Muscle layer of colon (tissue), 2 donors: ENCODE results near the gene SDF2L1.
"Not testable (repeated sequence)": the region's sequence is repeated elsewhere in the genome, so short reads cannot be mapped to it uniquely, and the experiment has no call there.

Experiments used
- H3K27ac ChIP-seq: one replicate; pipeline ENCODE4 v1.7.0; 2013; ENCODE audit warnings: low read depth, mild to moderate bottlenecking, low read length, moderate library complexity
- H3K27me3 ChIP-seq, 2 donors: one replicate each; pipeline ENCODE4 v1.7.0; 2013; ENCODE audit warnings: low read length in 2 of 2, mild to moderate bottlenecking in 2 of 2; ENCODE audit not compliant: insufficient read depth in 2 of 2, control insufficient read depth in 1 of 2
- H3K36me3 ChIP-seq: one replicate; pipeline ENCODE4 v1.7.0; 2013; ENCODE audit warnings: mild to moderate bottlenecking, low read length; ENCODE audit not compliant: insufficient read depth
- H3K4me1 ChIP-seq: one replicate; pipeline ENCODE4 v1.7.0; 2013; ENCODE audit warnings: mild to moderate bottlenecking, low read length; ENCODE audit not compliant: insufficient read depth
- H3K4me3 ChIP-seq, 2 donors: one replicate each; pipeline ENCODE4 v1.7.0; 2013; ENCODE audit warnings: low read length in 2 of 2, low read depth in 1 of 2, mild to moderate bottlenecking in 1 of 2, moderate library complexity in 1 of 2
- H3K9ac ChIP-seq: one replicate; pipeline ENCODE4 v1.7.0; 2013; ENCODE audit warnings: low read length
- H3K9me3 ChIP-seq: one replicate; pipeline ENCODE4 v1.7.0; 2013; ENCODE audit warnings: mild to moderate bottlenecking, low read length
- donor health status: abdominal sarcoma.
- donor health status: Adenocarcinoma of cecum.

The SDF2L1 gene

GRCh38 chr22:21645513-21645912 lies 3.4 kb downstream of the SDF2L1 start:
- not testable (repeated sequence) for H3K27ac ChIP-seq, H3K36me3 ChIP-seq, H3K27me3 ChIP-seq, H3K4me3 ChIP-seq, H3K9ac ChIP-seq, H3K9me3 ChIP-seq
- H3K4me1 ChIP-seq = peaks cover 18% of the 10 kb centered on the region

DNA sequence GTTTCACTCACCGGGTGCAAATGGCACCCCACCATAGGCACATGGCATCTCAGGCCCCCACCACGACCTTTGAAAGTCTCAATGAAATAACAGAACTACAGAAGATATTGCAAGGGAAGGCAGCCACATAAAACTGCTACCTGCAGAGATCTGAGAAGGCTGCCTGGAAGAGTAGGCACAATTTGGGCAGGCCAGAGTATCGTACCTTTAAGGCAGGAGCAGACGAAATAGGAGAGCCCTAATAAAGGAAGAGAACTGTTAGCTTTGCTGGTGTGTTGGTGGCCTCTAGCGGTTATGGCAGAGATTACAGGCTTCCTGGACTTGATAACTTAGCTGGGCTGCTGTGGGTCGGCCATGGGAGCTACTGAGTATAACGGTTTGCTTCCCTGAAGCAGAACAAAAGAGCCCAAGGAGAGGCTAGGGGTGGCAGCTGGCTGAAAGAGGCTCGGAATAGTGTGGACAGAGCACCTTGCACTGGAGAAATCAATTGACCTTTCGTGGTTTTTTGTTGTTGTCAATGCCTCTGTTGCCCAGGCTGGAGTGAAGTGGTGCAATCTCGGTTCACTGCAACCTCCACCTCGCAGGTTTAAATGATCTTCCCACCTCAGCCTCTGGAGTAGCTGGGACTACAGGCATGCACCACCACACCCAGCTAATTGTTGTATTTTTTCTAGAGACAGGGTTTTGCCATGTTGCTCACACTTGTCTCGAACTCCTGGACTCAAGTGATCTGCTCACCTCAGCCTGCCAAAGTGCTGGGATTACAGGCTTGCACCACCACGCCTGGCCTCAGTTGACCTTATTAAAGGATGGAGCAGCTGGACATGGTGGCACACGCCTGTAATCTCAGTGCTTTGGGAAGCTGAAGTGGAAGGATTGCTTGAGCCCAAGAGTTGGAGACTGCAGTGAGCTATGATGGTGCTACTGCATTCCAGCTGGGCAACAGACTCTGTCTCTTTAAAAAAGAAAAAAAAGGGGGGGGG lies 4.8 kb downstream of the SDF2L1 start:
- H3K36me3 ChIP-seq = no peaks in the 10 kb centered on the region
- H3K9ac ChIP-seq = no peak overlapping the region
- peaks cover 16% of the 10 kb centered on the region for H3K4me1 ChIP-seq
- no peaks in the 10 kb centered on the region for H3K27me3 ChIP-seq
- no peak overlapping the region for H3K27ac ChIP-seq
- H3K9me3 ChIP-seq = no peaks in the 10 kb centered on the region
- no peak overlapping the region for H3K4me3 ChIP-seq

GRCh38 chr22:21650280-21650679 lies 8.2 kb downstream of the SDF2L1 start:
- Histone ChIP-seq H3K36me3 (no peaks in the 10 kb centered on the region), H3K9ac (no peak overlapping the region), H3K27me3 (peaks cover 0 to 12% of the 10 kb centered on the region in 2 donors), H3K27ac (no peak overlapping the region), H3K4me1 (peaks cover 12% of the 10 kb centered on the region), H3K4me3 (no peak overlapping the region), H3K9me3 (no peaks in the 10 kb centered on the region)

- Histone ChIP-seq H3K27me3 (peaks cover 0 to 12% of the 10 kb centered on the region in 2 donors), H3K4me3 (peak overlapping the region; percentile 30 to 82), H3K9me3 (no peaks in the 10 kb centered on the region), H3K9ac (no peak overlapping the region), H3K36me3 (no peaks in the 10 kb centered on the region), H3K27ac (no peak overlapping the region), H3K4me1 (peaks cover 12% of the 10 kb centered on the region)
These were observed 8.9 kb downstream of the SDF2L1 start for GRCh38 chr22:21650823-21651520.

GRCh38 chr22:21651521-21652009 lies 9.5 kb downstream of the SDF2L1 start:
- Histone ChIP-seq H3K9ac (peak overlapping the region; percentile 27), H3K4me3 (peak overlapping the region; percentile 30 to 82)

GRCh38 chr22:21652010-21652546 lies 10.0 kb downstream of the SDF2L1 start:
- Histone ChIP-seq H3K4me3 (peak overlapping the region; percentile 38 to 82), H3K4me1 (peaks cover 5% of the 10 kb centered on the region), H3K36me3 (no peaks in the 10 kb centered on the region), H3K9ac (peak overlapping the region; percentile 27), H3K27me3 (peaks cover 5 to 18% of the 10 kb centered on the region in 2 donors), H3K27ac (peak overlapping the region; percentile 7), H3K9me3 (no peaks in the 10 kb centered on the region)

More at GRCh38 chr22:21651521-21652009, 9.5 kb downstream of the SDF2L1 start:
- H3K27me3 ChIP-seq = peaks cover 1 to 13% of the 10 kb centered on the region in 2 donors
- no peaks in the 10 kb centered on the region for H3K36me3 ChIP-seq
- H3K27ac ChIP-seq = no peak overlapping the region
- peaks cover 9% of the 10 kb centered on the region for H3K4me1 ChIP-seq
- H3K9me3 ChIP-seq = no peaks in the 10 kb centered on the region

DNA sequence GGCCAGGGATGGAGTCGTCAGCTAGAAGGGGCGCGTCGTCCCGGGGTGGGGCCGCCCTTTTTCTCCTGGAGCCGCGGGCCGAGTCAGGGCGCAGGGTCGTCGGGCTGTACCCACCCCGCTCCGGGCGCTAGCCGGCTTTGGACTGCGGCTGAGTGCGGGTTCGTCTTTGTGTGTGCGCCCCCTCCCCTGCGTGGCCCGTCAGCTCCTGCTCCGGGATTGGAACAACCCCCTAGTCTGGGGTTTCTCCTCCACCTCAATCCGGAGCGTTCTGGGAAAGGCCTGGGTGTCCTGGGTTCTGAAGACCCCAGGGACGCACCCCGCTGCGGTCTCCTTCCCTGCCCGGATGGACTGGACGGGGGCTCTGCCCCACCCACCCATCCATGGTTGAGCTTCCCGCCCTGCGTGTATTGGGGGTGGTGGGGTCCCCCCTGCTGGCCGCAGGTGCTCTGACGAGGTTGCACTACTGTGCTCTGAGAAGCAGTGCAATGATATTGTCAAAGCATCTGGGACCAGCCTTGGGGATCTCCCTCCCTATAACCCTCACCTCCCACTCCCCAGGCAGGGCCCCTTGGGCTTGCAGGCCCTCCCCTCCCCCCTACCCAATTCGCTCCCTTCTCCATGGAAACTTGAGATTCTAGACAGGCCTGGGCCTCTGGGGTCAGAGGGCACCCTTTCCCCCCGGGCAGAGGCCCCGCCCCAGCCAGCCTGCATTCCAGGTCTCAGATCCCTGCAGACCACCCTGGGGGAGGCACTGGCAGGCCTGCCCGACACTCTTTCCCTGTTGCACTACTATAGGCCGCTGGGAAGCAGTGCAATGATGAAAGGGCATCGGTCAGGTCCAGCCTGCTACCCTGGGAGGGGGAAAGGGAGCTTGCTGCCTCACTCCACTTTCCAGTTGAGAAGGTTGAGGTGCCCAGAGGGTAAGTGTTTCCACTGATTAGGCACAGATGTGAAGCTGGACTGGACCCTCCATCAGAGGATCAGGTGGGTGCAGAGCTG lies 10.7 kb downstream of the SDF2L1 start:
- Histone ChIP-seq H3K4me1 (peaks cover 5% of the 10 kb centered on the region), H3K27ac (peak overlapping the region; percentile 7), H3K27me3 (peaks cover 5 to 26% of the 10 kb centered on the region in 2 donors), H3K4me3 (peak overlapping the region; percentile 38 to 82), H3K9ac (no peak overlapping the region), H3K9me3 (no peaks in the 10 kb centered on the region), H3K36me3 (no peaks in the 10 kb centered on the region)

DNA sequence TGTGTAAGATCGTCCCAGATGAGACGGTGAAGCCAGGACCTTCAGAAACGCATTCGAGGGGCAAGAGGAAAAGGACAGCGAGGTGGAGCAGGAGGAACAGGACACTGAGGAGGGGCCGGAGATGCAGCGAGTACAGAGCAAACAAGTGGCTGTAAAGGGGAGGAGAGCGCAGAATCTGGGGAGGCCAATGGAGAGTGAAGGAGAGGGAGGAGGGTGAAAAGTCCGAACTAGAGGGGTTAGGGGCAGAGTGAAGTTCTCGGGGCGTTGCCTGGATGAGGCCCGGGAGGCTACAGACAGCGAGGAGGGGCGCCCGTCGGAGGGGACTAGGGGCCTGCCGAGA lies 14.9 kb downstream of the SDF2L1 start:
- Histone ChIP-seq H3K9me3 (no peaks in the 10 kb centered on the region), H3K27me3 (peaks cover 5 to 33% of the 10 kb centered on the region in 2 donors), H3K9ac (no peak overlapping the region), H3K4me1 (no peaks in the 10 kb centered on the region), H3K4me3 (no peak overlapping the region), H3K27ac (no peak overlapping the region), H3K36me3 (no peaks in the 10 kb centered on the region)

GRCh38 chr22:21657360-21658032 lies 15.4 kb downstream of the SDF2L1 start:
- H3K27ac ChIP-seq = no peak overlapping the region
- H3K9ac ChIP-seq = no peak overlapping the region
- H3K27me3 ChIP-seq = peaks cover 5 to 31% of the 10 kb centered on the region in 2 donors
- H3K36me3 ChIP-seq = no peaks in the 10 kb centered on the region
- no peaks in the 10 kb centered on the region for H3K4me1 ChIP-seq
- H3K4me3 ChIP-seq = no peak overlapping the region
- no peaks in the 10 kb centered on the region for H3K9me3 ChIP-seq

- Histone ChIP-seq H3K36me3 (no peaks in the 10 kb centered on the region), H3K9ac (no peak overlapping the region), H3K9me3 (no peaks in the 10 kb centered on the region), H3K4me1 (no peaks in the 10 kb centered on the region), H3K4me3 (no peak overlapping the region), H3K27ac (no peak overlapping the region), H3K27me3 (peaks cover 5 to 22% of the 10 kb centered on the region in 2 donors)
These were observed 17.9 kb downstream of the SDF2L1 start for GRCh38 chr22:21659864-21660525.
